Cardiac septum (tissue), 1 donor: ENCODE measurements around the gene EIPR1. TPM values are rescaled to one million over a fixed set of nuclear protein-coding genes. Genes with fewer than 3 reads are reported as not detected.

Experiments used
- DNase-seq: peaks from one replicate; pipeline ENCODE4 v3.0.0-alpha.2; 2020; ENCODE audit warnings: low spot score
- intact Hi-C: fragments of 100-400 bp; cut with DNase I; formaldehyde crosslinking; loops from one replicate; pipeline ENCODE4 v1.14.0; 2022
- total RNA-seq: library from RNA; stranded (reverse); fragmentation: NEBNext Ultra II Directional; extraction: Animal tissue kit (Norgen Biotek cat#: 25700); gene quantifications from one replicate; pipeline ENCODE4 v1.2.1, GENCODE V29; 2021
- donor health status: DM: no; HTN: no; CAD: no.

EIPR1 gene
- total RNA-seq, 1 donor from 2014 or later, result 10.5 TPM

DNA sequence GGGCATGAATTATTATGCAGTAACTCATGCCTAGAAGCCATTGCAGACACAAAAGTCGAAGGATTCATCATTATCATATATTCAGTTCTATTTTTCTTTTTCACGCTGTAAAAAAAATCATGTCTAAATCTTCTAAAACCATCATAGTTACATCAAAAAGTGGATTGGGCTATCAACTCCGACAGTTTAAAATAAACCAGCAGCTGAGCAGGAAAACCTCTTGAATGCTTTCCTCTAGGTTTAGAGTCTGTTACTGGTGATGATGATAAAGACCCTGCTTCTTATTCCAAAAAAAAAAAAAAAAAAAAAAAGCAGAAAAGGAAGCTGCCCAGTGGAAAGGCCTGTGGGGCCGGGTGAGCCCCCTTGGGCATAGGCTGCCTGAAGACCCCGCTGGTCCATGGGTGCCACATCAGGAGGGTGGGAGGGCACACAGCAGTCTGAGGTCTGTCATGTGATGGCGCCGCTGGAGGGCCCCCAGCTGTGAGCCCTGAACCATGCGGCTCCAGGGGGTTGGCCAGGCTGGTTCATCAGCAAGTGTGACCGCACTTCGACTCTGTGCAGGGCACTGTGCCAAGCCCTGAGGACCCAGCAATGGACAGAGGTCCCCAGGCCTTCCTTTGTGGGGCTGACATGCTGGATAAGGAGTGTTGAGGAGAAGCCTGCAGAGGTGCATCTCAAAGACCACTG, 199.6 kb downstream of the EIPR1 start:
- DNase-seq, result no peak
- intact Hi-C loops, result no loop called here

DNA sequence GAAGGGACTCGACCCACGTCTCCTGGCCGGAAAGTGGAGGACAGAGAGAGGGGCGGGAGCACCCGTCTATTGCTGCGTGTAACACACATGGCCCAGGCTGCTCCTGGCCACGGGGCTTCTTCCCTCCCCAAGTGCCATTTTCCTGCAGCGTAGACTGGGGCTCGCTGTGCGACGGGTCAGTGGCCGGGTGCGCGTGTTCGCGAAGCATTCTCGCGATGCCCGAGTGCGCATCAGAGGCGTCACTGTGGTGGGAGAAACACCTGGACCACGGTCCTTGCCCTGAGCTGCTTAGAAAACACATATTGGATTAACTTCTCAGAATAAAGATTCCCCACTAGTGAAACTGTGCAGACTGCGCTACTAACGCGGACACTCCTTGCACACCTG, 200.8 kb downstream of the EIPR1 start:
- intact Hi-C loops, result no loop called here
- peak; percentile 70 for DNase-seq

DNA sequence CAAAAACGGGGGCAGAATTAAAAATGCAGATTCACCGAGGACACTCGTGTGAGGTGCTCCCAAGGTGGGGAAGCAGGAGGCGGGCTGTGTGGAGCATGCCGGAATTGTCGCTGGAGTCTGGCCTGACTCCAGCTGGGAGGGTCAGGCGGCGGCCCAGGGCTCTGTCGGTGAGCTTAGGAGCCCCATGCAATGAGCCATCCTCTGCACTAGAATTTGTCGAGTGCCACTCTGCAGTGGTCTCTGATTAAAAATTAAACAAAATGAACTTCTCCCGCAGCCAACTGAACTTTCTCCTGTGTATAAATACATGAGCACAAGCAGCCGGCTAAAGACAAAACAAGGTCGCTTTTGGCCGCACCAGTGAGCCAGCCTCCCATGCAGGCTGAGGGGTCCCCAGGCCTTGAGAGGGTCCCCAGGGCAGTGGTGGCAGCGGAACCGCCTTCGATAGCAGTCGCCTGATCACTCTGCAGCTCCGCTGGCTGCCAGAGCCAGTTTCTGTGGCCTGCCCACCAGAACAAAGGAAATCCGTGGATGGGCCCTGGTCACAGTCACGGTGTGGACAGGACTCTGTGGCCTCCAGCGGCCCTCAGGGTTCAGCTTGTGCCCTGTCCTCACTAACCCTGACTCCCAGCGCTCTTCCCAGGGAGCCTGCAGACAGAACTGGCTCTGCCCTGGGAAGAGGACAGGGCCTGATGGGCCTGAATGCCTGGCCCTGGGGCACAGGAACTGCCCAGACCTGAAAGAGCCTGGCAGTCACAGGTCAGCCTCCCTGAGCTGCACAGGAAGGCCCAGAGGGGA, 201.3 kb downstream of the EIPR1 start:
- DNase-seq, result peak; percentile 70
- intact Hi-C loops, result no loop called here

DNA sequence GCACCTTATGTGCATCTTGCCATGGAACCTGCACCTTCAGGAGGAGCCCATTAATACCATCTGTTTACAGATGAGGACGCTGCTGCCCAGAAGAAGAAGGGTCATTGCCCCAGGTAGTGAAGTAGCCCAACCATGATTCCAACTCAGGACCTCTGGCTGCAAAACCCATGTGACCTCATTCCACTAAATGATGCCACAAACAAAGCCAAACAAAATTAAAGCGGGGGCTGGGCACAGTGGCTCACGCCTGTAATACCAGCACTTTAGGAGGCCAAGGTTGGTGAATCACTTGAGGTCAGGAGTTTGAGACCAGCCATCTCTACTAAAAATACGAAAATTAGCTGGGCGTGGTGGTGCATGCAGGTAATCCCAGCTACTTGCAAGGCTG, 202.1 kb downstream of the EIPR1 start:
- intact Hi-C loops, result no loop called here

DNA sequence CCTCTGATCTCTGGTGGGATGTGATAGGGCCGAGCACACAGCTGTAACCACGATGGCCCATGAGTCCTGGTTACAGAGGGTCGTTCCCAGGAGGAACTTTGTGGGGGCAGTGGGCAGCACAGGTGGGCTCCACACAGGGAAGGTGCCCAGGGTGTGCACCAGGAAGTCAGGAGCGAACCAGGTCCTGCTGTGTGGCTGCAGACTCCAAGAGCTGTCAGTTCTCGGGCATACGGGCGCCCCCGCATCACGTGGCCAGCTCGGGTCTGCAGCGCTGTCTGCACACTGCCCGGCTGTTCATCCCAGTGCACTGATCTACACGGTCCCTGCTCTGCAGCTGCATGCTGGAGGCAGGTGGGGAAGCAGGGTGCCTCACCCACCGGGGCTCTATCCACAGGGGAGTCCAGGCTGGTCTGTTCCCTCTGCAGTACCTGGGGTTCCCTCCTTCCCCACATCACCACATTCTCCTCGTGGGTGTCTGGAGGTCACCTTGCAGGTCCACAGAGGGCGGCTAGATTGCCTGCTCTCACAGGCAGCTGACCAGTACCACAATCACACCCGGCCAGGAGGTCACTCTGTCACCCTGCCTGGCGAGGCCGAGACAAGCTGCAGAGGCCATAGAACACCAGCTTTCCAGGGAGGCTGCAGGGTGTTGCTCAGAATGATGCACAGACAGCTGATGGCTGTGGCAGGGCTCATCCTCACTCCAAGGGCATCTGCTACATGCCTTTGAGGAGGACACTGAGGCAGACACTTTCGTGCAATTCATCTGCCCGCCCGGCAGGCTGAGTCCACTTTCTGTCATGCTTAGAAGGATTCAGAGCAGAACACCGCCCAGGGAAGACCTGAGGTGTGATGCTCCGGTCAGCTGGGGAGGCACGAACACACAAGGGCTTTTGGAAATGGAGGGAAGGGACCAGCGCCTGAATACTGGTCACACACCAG, 202.7 kb downstream of the EIPR1 start:
- peak; percentile 53 for DNase-seq
- intact Hi-C loops, result no loop called here

More for the DNA sequence above, 202.1 kb downstream of the EIPR1 start:
- peak; percentile 46 for DNase-seq

DNA sequence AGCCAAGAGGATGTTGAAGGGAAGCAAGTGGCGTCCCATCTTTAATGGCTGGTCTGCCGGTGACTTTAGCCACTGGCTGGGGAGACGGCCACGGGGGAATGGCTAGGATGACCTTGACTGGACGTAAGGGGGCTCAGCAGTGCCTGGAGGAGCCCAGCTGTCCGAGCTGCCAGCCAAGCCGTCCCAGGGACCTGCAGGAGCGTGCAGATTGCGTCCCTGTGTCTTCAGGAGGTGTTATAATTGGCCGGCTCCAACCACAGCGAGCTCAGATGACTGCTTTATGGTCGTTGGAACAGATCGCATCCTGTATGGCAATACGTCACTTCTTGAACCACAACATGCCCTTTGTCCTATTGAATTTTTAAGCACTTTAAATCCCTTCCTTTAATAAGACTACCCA, 204.6 kb downstream of the EIPR1 start:
- DNase-seq, result peak; percentile 75
- intact Hi-C loops, result no loop called here

DNA sequence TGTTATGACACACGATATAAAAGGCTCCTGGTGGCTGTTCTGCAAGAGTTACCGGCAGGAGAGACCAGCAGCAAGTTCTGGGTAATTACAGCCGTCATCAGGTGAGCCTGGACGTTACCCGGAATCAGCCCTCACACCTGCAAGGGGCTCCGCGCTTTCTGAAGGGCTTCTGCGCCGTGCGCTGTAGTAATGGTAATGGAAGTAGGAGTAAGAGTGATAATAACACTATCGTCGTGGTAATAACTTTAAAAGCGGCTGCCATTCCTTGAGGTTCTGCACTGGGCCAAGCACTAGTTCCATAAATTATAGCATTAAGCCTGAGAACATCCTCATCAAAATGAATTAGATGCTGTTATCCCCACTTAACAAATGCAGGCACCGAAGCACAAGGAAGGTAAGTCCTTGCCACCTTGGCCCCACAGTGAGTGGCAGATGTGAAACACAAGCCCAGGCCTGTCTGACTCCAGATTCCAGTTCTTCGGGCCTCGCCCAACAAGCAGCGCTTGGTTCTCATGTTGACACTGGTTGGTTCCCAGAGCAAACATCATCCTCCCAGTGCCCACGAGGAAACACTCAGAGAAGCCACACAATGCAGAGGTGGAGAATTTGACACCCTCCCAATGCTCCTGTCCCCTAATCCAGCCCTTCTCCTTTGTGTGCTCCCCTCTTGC, 205.2 kb downstream of the EIPR1 start:
- intact Hi-C loops, result no loop called here

DNA sequence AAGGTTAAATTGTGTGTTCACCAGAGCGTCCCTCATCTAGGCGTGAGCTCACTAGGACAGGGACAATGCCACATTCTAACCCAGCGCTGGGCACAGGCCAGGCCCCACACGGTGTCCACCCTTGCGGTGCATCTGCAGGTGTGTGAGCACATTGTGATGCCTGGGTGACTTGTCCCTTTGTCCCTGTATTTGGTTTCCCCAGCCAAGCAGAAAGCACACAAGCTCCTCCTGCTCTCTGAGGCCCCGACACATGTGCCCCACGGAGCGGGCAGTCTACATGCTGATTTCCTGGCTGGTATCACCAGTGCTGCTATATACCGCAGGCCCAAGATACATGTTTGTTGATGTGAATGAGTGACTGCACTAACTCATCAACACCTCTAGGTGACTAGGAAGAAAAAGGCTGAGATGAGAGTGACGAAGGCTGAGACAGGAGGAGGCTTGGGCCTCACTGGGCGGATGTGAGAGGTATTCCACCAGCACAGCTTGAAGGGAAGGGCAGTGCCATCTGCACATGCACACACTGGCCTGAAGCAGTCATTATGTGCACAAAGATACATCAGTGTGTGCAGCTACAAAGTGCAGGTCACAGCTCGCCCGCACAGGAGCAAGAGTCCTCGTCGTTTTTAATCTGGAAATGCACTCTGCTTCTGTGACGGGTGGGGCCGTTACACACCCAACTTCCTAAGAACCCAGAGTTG, 205.9 kb downstream of the EIPR1 start:
- intact Hi-C loops, result no loop called here
- DNase-seq, result peak; percentile 58

More for the DNA sequence above, 205.2 kb downstream of the EIPR1 start:
- DNase-seq, result peak; percentile 56

DNA sequence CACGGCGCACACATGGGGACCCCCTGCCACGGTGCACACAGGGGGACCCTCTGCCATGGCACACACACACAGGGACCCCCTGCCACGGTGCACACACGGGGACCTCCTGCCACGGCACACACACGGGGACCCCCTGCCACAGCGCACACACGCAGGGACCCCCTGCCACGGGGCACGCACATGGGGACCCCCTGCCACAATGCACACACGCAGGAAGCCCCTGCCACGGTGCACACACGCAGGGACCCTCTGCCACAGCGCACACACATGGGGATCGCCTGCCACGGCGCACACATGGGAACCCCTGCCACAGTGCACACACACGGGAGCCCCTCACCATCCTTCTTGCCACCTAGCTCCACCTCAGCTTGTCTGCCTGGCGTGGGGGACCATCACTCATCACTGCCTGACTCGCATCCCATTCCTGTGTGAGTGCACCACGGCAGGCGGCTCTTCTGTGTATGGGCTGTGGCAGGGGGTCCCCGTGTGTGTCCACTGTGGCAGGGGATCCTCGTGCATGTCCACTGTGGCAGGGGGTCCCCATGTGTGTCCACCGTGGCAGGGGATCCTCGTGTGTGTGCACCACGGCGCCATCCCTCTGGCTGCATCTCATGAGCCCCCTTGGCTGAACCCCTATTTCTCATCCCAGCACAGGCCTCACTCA, 206.7 kb downstream of the EIPR1 start:
- intact Hi-C loops, result no loop called here
- DNase-seq, result peak; percentile 41

DNA sequence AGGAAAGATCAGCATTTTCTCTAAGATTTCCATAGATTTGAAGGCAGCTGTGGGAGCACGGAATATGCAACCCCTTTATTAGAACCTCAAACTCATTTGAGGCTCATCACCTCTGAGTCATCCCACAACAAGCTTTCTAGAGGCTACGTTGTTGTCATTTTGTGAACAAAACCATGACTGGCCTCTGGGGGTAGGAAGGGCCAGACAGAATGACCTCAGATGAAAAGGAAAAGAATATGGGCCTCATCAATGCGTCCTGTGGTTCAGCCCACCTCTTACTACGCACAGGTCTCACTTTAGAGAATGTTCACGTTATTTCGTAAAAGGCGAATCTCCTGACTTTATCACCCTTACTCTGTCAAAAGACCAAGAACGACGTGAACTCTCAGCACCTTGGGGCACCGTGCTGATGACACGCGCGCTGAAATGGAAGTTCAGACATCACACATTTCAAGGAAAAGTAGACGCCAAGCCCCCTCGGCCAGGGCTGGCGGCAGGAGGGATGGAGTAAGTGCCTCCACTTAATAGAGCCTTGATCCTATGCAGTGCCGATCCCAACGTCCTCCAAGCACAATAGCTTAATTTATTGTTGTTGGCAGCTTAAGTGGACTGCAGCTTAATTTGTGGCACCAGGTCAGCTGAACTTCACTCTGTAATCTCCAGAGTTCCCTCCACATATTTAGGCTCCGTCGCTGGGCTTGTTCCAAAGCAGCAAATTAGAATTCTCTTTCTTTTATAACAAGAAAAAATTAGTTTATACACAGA, 208.3 kb downstream of the EIPR1 start:
- peak; percentile 35 for DNase-seq
- intact Hi-C loops, result no loop called here

DNA sequence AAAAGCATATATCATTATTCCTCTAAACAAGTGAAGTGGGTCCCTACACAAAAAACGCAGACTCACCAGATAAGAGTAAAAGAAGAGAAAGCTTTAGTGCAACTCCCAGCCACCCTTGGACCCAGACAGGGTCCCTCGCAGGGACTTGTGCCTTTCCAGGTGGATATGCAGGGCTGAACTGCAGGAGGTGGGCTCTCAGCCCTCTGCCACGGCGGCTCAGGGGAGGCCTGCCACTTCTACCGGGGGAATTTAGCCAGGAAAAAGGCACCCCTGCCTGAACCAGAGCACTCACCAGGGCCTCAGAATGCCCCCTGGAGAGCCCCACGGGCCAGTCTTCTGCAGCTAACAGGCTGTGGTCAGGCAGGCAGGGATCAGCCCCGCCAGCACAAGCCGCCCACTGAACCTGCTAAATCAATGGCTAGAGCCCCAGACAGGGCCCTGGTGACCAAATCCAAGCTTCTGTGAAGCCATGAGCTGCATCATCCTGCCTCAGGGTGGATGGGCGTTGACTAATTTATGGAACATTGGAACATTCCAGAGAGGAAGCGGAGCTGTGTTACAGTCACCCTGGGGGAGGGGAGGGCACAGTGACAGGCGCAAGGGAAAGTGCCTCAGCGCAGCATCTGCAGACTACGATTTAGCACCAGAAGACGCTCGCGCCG, 209.3 kb downstream of the EIPR1 start:
- DNase-seq, result peak; percentile 67
- intact Hi-C loops, result no loop called here

DNA sequence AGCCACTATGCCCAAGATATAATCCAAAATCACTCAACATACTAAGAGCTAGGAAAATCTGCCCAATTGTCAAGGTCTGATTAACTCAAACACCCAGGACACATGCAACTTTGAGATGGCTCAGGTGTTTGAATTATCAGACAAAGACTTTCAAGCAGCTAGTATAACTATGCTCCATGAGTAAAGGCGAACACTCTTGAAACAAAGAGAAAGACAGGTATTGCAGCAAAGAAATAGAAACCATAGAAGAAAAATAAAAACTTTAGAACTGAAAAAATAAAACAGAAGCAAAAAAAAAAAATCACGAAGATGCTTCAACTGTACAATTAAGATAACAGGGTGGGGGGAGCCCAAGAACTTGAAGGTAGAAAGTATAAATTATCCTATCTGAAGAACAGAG, 214.2 kb downstream of the EIPR1 start:
- no peak for DNase-seq
- intact Hi-C loops, result no loop called here

DNA sequence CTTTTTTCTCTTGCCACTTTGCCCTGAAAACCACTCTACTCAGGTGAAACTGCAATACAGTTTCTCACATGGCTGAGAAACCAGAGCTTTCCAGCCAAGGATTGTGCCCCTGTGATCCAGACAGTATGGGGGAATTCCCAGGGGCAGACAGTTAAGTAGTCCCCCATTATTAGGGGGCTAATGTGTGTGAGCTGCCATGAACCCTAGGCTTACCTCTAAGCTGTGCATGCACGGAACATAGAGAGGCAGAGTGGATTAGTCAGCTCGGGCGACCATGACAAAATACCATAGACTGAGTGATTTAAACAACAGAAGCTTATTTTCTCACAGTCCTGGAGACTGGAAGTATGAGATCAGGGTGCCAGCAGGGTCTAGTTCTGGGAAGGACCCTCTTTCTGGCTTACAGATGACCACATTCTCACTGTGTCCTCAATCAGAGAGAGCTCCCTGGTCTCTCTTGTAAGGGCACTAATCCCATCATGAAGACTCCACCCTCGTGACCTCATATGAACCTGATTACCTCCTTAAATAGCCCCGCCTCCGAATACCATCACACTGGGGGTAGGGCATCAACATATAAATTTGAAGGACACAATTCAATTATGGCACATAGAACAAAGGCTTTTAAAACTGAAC, 215.1 kb downstream of the EIPR1 start:
- intact Hi-C loops, result no loop called here

DNA sequence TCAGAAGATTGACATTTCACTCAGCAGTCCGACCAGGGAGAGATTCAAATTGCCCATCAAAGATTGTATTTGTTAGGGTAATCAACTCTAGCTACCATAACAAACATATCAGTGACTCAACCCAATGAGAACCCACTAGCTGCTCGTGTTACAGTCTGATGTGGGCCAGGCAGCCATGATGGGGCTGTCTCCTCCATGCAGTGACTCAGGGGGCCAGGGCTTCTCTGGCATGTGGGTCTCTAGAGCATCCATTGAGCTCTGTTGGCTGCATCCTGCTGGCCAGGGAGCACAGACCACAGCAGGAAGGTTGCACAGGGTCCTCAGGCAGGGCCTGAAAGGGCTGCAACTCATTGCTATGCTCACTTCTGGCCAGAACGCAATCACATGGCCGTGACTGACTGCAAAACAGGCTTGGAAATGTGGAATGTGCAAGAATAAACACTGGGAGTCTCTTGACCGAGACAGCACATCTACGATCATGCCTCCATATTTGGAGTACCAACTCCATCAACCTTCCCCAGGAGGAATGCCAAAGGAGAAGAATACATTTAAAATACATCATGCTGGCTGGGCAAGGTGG, 216.8 kb downstream of the EIPR1 start:
- DNase-seq, result no peak
- intact Hi-C loops, result no loop called here

More for the DNA sequence above, 215.1 kb downstream of the EIPR1 start:
- no peak for DNase-seq

DNA sequence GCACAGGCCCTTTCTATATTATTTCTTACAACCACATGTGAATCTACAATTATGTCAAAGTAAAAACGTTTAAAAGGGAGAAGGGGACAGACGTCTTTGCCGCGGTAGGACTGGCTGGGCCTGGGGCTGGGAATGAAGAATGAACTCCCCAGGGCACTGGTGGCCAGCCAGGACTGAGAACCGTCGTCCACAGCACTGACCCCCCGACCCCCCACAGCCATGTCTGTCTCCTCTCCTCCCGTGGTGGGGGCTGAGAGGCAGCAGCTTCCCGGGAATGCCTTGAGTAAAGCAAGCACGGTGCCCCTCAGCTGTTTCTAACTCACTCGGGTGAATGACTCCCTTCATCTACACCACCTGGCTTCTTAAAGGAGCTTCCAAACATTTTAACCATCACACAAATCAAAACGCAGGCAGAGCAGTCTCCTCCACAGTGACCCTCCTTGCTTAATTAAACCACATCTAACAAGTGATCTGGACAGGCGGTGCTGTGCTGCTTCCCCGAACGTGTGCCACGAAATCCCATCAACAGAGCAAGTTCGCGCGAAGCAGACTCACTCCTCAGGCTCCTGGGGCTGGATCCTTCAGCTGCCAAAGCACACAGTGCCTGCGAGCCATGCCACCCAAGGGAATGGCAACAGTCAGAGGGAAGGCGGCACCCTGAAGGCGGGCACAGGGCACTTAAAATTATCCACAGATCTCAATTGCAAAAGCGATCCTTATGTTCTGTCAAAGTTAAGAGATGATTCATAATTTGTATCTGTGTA, 217.7 kb downstream of the EIPR1 start:
- intact Hi-C loops, result no loop called here
- no peak for DNase-seq

DNA sequence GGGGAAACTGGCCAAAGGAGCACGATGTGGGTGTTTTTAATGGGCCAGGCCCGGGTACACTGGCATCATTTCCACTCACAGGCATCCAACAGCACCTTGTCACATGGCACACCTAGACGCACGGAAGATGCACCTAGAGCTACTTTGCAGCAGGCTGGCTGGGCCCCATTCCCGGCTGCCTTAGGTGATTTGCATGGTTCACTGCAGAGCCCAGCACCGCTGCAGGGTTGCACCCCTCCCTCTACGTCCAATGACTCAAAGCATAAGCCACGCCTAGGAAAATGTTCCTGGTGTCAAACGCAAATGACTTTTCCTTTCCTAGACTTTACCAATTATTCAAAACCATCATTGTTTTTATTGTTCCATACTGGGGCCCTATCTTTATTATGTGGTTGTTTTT, 222.9 kb downstream of the EIPR1 start:
- DNase-seq, result no peak
- intact Hi-C loops, result no loop called here
